Measurements from ENCODE around the gene PLCD4.

- TF ChIP-seq, protein P1, sequence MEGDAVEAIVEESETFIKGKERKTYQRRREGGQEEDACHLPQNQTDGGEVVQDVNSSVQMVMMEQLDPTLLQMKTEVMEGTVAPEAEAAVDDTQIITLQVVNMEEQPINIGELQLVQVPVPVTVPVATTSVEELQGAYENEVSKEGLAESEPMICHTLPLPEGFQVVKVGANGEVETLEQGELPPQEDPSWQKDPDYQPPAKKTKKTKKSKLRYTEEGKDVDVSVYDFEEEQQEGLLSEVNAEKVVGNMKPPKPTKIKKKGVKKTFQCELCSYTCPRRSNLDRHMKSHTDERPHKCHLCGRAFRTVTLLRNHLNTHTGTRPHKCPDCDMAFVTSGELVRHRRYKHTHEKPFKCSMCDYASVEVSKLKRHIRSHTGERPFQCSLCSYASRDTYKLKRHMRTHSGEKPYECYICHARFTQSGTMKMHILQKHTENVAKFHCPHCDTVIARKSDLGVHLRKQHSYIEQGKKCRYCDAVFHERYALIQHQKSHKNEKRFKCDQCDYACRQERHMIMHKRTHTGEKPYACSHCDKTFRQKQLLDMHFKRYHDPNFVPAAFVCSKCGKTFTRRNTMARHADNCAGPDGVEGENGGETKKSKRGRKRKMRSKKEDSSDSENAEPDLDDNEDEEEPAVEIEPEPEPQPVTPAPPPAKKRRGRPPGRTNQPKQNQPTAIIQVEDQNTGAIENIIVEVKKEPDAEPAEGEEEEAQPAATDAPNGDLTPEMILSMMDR (IDR thresholded peaks at IDR 0.05) = no peak
- no peak for TF ChIP-seq POLR2A (IDR thresholded peaks at IDR 0.05; ENCODE audit: low read depth)
Observed at GRCh38 chr2:218643751-218644310, 36.1 kb downstream of the PLCD4 start.
